ENCODE measurements around the gene LPP.

GRCh38 chr3:188468196-188468595 is 314.2 kb downstream of the LPP start:
- no peak for TF ChIP-seq REST (IDR thresholded peaks at IDR 0.05; ENCODE audit: insufficient read depth in 1 of 2, low read depth in 2 of 2, low read length in 2 of 2)
- TF ChIP-seq POLR2AphosphoS5 (IDR thresholded peaks at IDR 0.05; ENCODE audit: low read depth, low read length): no peak
- TF ChIP-seq TAF1 (IDR thresholded peaks at IDR 0.05; ENCODE audit: borderline replicate concordance, insufficient read depth, low read length): no peak
- no peak for TF ChIP-seq FOXP2 (optimal IDR thresholded peaks at IDR 0.05; ENCODE audit: borderline replicate concordance, extremely low read depth, extremely low read length, insufficient read depth)
